IPS-18c (cell line): ENCODE measurements around the gene RASEF.

Experiments
- H3K4me3 ChIP-seq: 2 replicates; pipeline ENCODE4 v1.7.0; 2013; ENCODE audit warnings: low read depth, mild to moderate bottlenecking, low read length, moderate library complexity; ENCODE audit not compliant: insufficient read depth
- H3K9me3 ChIP-seq: one replicate; pipeline ENCODE4 v1.6.1; 2013; ENCODE audit warnings: mild to moderate bottlenecking, low read length, moderate library complexity; ENCODE audit not compliant: control insufficient read depth, insufficient read depth

RASEF gene

GRCh38 chr9:83027153-83027891, 35.6 kb downstream of the RASEF start:
- no peak overlapping the region for H3K4me3 ChIP-seq
- no peaks in the 10 kb centered on the region for H3K9me3 ChIP-seq

- Histone ChIP-seq H3K4me3 (no peak overlapping the region), H3K9me3 (no peaks in the 10 kb centered on the region)
Observed at GRCh38 chr9:83024506-83025125, 38.3 kb downstream of the RASEF start.

GRCh38 chr9:83023151-83023550, 39.8 kb downstream of the RASEF start:
- Histone ChIP-seq H3K9me3 (no peaks in the 10 kb centered on the region), H3K4me3 (no peak overlapping the region)

GRCh38 chr9:83020864-83021263, 42.1 kb downstream of the RASEF start:
- Histone ChIP-seq H3K9me3 (peaks cover 2% of the 10 kb centered on the region), H3K4me3 (no peak overlapping the region)

- no peak overlapping the region for H3K4me3 ChIP-seq
- H3K9me3 ChIP-seq: peaks cover 2% of the 10 kb centered on the region
Observed at GRCh38 chr9:83020327-83020726, 42.6 kb downstream of the RASEF start.

- no peak overlapping the region for H3K4me3 ChIP-seq
- H3K9me3 ChIP-seq: peaks cover 2% of the 10 kb centered on the region
Observed at GRCh38 chr9:83019246-83019645, 43.7 kb downstream of the RASEF start.

- Histone ChIP-seq H3K9me3 (peaks cover 2% of the 10 kb centered on the region), H3K4me3 (no peak overlapping the region)
Observed at GRCh38 chr9:83015897-83016296, 47.0 kb downstream of the RASEF start.

GRCh38 chr9:83013867-83014605, 48.9 kb downstream of the RASEF start:
- no peak overlapping the region for H3K4me3 ChIP-seq

GRCh38 chr9:83012922-83013838, 49.8 kb downstream of the RASEF start:
- H3K9me3 ChIP-seq: peaks cover 2% of the 10 kb centered on the region
- H3K4me3 ChIP-seq: no peak overlapping the region

More at GRCh38 chr9:83013867-83014605, 48.9 kb downstream of the RASEF start:
- peaks cover 2% of the 10 kb centered on the region for H3K9me3 ChIP-seq

- H3K9me3 ChIP-seq: peaks cover 4% of the 10 kb centered on the region
- H3K4me3 ChIP-seq: no peak overlapping the region
Observed at GRCh38 chr9:83012168-83012921, 50.6 kb downstream of the RASEF start.

GRCh38 chr9:83011611-83012010, 51.3 kb downstream of the RASEF start:
- H3K9me3 ChIP-seq: peaks cover 2% of the 10 kb centered on the region
- no peak overlapping the region for H3K4me3 ChIP-seq

- Histone ChIP-seq H3K4me3 (no peak overlapping the region), H3K9me3 (peaks cover 2% of the 10 kb centered on the region)
Observed at GRCh38 chr9:83007521-83008300, 55.2 kb downstream of the RASEF start.

- H3K9me3 ChIP-seq: peaks cover 2% of the 10 kb centered on the region
- H3K4me3 ChIP-seq: no peak overlapping the region
Observed at GRCh38 chr9:83006378-83006777, 56.6 kb downstream of the RASEF start.

- Histone ChIP-seq H3K9me3 (peaks cover 2% of the 10 kb centered on the region), H3K4me3 (no peak overlapping the region)
Observed at GRCh38 chr9:83005963-83006362, 57.0 kb downstream of the RASEF start.

GRCh38 chr9:83005361-83005760, 57.6 kb downstream of the RASEF start:
- Histone ChIP-seq H3K4me3 (no peak overlapping the region), H3K9me3 (peaks cover 2% of the 10 kb centered on the region)

- Histone ChIP-seq H3K9me3 (no peaks in the 10 kb centered on the region), H3K4me3 (no peak overlapping the region)
Observed at GRCh38 chr9:83002329-83002728, 60.6 kb downstream of the RASEF start.
